Smooth muscle cell (in vitro differentiated cells): ENCODE results near the gene WDR13. TPM values are rescaled to one million over a fixed set of nuclear protein-coding genes. Genes with fewer than 3 reads are reported as not detected.

ENCODE experiments used
- DNase-seq: peaks from one replicate; lab custom pipeline; 2025; ENCODE audit not compliant: unreplicated experiment; lab: John Stamatoyannopoulos, UW
- H2AFZ ChIP-seq: fragments of 200-600 bp; sonication (generic); 2 replicates; pipeline ENCODE4 v1.6.0; 2016; ENCODE audit warnings: antibody characterized with exemption, low read depth, mild to moderate bottlenecking
- H3F3A ChIP-seq: fragments of 200-600 bp; sonication (generic); 2 replicates; pipeline ENCODE4 v1.6.0; 2017; ENCODE audit warnings: antibody characterized with exemption, low read depth
- H3K27ac ChIP-seq: fragments of 200-600 bp; sonication (generic); 2 replicates; pipeline ENCODE4 v1.5.1; 2016; ENCODE audit warnings: low read depth, mild to moderate bottlenecking
- H3K27me3 ChIP-seq: fragments of 200-600 bp; sonication (generic); 2 replicates; pipeline ENCODE4 v1.6.1; 2016; ENCODE audit warnings: low read depth, mild to moderate bottlenecking
- H3K36me3 ChIP-seq: fragments of 200-600 bp; sonication (generic); 2 replicates; pipeline ENCODE4 v1.5.1; 2016; ENCODE audit warnings: low read depth
- H3K4me1 ChIP-seq: fragments of 200-600 bp; sonication (generic); 2 replicates; pipeline ENCODE4 v1.5.1; 2016; ENCODE audit warnings: low read depth
- H3K4me2 ChIP-seq: fragments of 200-600 bp; sonication (generic); 2 replicates; pipeline ENCODE4 v1.6.0; 2016; ENCODE audit warnings: mild to moderate bottlenecking
- H3K4me3 ChIP-seq: fragments of 200-600 bp; sonication (generic); 2 replicates; pipeline ENCODE4 v1.5.1; 2016; ENCODE audit warnings: mild to moderate bottlenecking
- H3K79me2 ChIP-seq: fragments of 200-600 bp; sonication (generic); 2 replicates; pipeline ENCODE4 v1.6.0; 2016; ENCODE audit warnings: low read depth, mild to moderate bottlenecking
- H3K9ac ChIP-seq: fragments of 200-600 bp; sonication (generic); 2 replicates; pipeline ENCODE4 v1.6.0; 2016; ENCODE audit warnings: low read depth
- H3K9me3 ChIP-seq: fragments of 200-600 bp; sonication (generic); replicated peaks from 2 replicates; pipeline ENCODE4 v1.5.1; 2016; ENCODE audit warnings: low read depth
- H4K20me1 ChIP-seq: fragments of 200-600 bp; sonication (generic); 2 replicates; pipeline ENCODE4 v1.6.0; 2016; ENCODE audit warnings: low read depth
- CTCF ChIP-seq: fragments of 200-600 bp; sonication (generic); IDR thresholded peaks from 2 replicates; pipeline ENCODE4 v1.5.1; 2017; ENCODE audit warnings: borderline replicate concordance, mild to moderate bottlenecking, antibody characterized with exemption; ENCODE audit not compliant: insufficient read depth, poor library complexity, severe bottlenecking
- WGBS: methylation state at CpG from one replicate; pipeline ENCODE4 v1.1.7; 2016; ENCODE audit warnings: low lambda C conversion rate; 5-methylcytosine and 5-hydroxymethylcytosine counted together
- polyA plus RNA-seq: library from polyadenylated mRNA; unstranded; fragments of >200 nt; fragmentation: Nextera tagmentation; extraction: Ambion mirVana; gene quantifications from 2 replicates; pipeline ENCODE4 v1.2.1, GENCODE V29; 2016
- total RNA-seq: library from RNA; depleted of rRNA; stranded (reverse); fragments of >200 nt; gene quantifications from 2 replicates; pipeline ENCODE4 v1.2.3, GENCODE V29; 2014

Gene WDR13
- total and polyA plus RNA-seq, 2 experiments from 2014 or later = 46.9 to 133 TPM

GRCh38 chrX:48591255-48591791 is 6.0 kb upstream of the WDR13 start:
- WGBS = 69% methylated on average over 9 of the region's 9 CpGs
- Histone ChIP-seq H3K36me3 (no peaks in the 10 kb centered on the region), H3K9ac (no peak overlapping the region), H3K4me2 (no peak overlapping the region), H4K20me1 (no peaks in the 10 kb centered on the region), H3K27ac (peak overlapping the region; percentile 25), H2AFZ (no peak overlapping the region), H3K4me1 (no peaks in the 10 kb centered on the region), H3K79me2 (no peaks in the 10 kb centered on the region), H3K9me3 (no peaks in the 10 kb centered on the region), H3F3A (no peaks in the 10 kb centered on the region), H3K4me3 (no peak overlapping the region), H3K27me3 (no peaks in the 10 kb centered on the region)
- DNase-seq = no peak
- TF ChIP-seq CTCF = no peak

GRCh38 chrX:48592971-48593370 is 4.3 kb upstream of the WDR13 start:
- TF ChIP-seq CTCF = no peak
- Histone ChIP-seq H3K9ac (no peak overlapping the region), H2AFZ (no peak overlapping the region), H3K9me3 (no peaks in the 10 kb centered on the region), H3F3A (no peaks in the 10 kb centered on the region), H4K20me1 (no peaks in the 10 kb centered on the region), H3K4me3 (no peak overlapping the region), H3K27ac (no peak overlapping the region), H3K36me3 (no peaks in the 10 kb centered on the region), H3K27me3 (no peaks in the 10 kb centered on the region), H3K79me2 (no peaks in the 10 kb centered on the region), H3K4me1 (no peaks in the 10 kb centered on the region), H3K4me2 (no peak overlapping the region)
- DNase-seq = no peak
- 77% methylated on average over 5 of the region's 5 CpGs for WGBS

GRCh38 chrX:48595929-48596328 is 1.4 kb upstream of the WDR13 start:
- Histone ChIP-seq H3F3A (no peaks in the 10 kb centered on the region), H3K4me1 (no peaks in the 10 kb centered on the region), H3K27me3 (no peaks in the 10 kb centered on the region), H4K20me1 (no peaks in the 10 kb centered on the region), H3K36me3 (no peaks in the 10 kb centered on the region), H3K4me3 (no peak overlapping the region), H3K4me2 (no peak overlapping the region), H3K9ac (no peak overlapping the region), H3K9me3 (no peaks in the 10 kb centered on the region), H2AFZ (no peak overlapping the region), H3K27ac (no peak overlapping the region), H3K79me2 (no peaks in the 10 kb centered on the region)
- WGBS = 74% methylated on average over 2 of the region's 2 CpGs
- no peak for DNase-seq
- TF ChIP-seq CTCF = no peak

GRCh38 chrX:48598614-48599013 is 1.3 kb downstream of the WDR13 start:
- no peak overlapping the region for H3K27ac ChIP-seq
- no peaks in the 10 kb centered on the region for H3K36me3 ChIP-seq
- no peak for DNase-seq
- H3K79me2 ChIP-seq = no peaks in the 10 kb centered on the region
- no peak for TF ChIP-seq CTCF
- H3K4me2 ChIP-seq = peak overlapping the region; percentile 83
- no peak overlapping the region for H3K9ac ChIP-seq
- no peaks in the 10 kb centered on the region for H4K20me1 ChIP-seq
- H3K27me3 ChIP-seq = no peaks in the 10 kb centered on the region
- peak overlapping the region; percentile 67 for H3K4me3 ChIP-seq
- no peaks in the 10 kb centered on the region for H3K4me1 ChIP-seq
- H3F3A ChIP-seq = no peaks in the 10 kb centered on the region
- no peak overlapping the region for H2AFZ ChIP-seq
- WGBS = 93% methylated on average over 25 of the region's 25 CpGs
- H3K9me3 ChIP-seq = no peaks in the 10 kb centered on the region
